ENCODE data around the gene SLC4A11.

SLC4A11 gene

GRCh38 chr20:3245711-3246110, 6.7 kb upstream of the SLC4A11 start:
- no peak for DNase-seq

- DNase-seq, result no peak
These were observed 6.2 kb upstream of the SLC4A11 start for GRCh38 chr20:3245156-3245555.

GRCh38 chr20:3244613-3245012, 5.6 kb upstream of the SLC4A11 start:
- no peak for DNase-seq

GRCh38 chr20:3243718-3244358, 4.8 kb upstream of the SLC4A11 start:
- no peak for DNase-seq

- no peak for DNase-seq
These were observed 3.2 kb upstream of the SLC4A11 start for GRCh38 chr20:3242172-3242692.

GRCh38 chr20:3240776-3241363, 1.9 kb upstream of the SLC4A11 start:
- no peak for DNase-seq

- no peak for DNase-seq
These were observed 1.1 kb upstream of the SLC4A11 start for GRCh38 chr20:3239867-3240775.

GRCh38 chr20:3238616-3239025, 369 bp downstream of the SLC4A11 start:
- no peak for DNase-seq

- no peak for DNase-seq
These were observed 903 bp downstream of the SLC4A11 start for GRCh38 chr20:3237958-3238615.

- DNase-seq, result no peak
These were observed 1.7 kb downstream of the SLC4A11 start for GRCh38 chr20:3237011-3237957.

GRCh38 chr20:3235666-3236324, 3.2 kb downstream of the SLC4A11 start:
- DNase-seq, result no peak

- DNase-seq, result no peak
These were observed 4.9 kb downstream of the SLC4A11 start for GRCh38 chr20:3233991-3234498.

GRCh38 chr20:3233131-3233990, 5.6 kb downstream of the SLC4A11 start:
- no peak for DNase-seq

GRCh38 chr20:3231889-3232588, 7.0 kb downstream of the SLC4A11 start:
- DNase-seq, result no peak

- DNase-seq, result no peak
These were observed 7.9 kb downstream of the SLC4A11 start for GRCh38 chr20:3231116-3231515.

- no peak for DNase-seq
These were observed 9.2 kb downstream of the SLC4A11 start for GRCh38 chr20:3229798-3230197.

GRCh38 chr20:3229158-3229557, 9.8 kb downstream of the SLC4A11 start:
- DNase-seq, result no peak

GRCh38 chr20:3228750-3229032, 10.3 kb downstream of the SLC4A11 start:
- no peak for DNase-seq

GRCh38 chr20:3227936-3228749, 10.8 kb downstream of the SLC4A11 start:
- no peak for DNase-seq

Data from NCI-H446 (cell line).